Myocyte (in vitro differentiated cells): Measurements from ENCODE around the gene C2orf76. TPM values are rescaled to one million over a fixed set of nuclear protein-coding genes. Genes with fewer than 3 reads are reported as not detected.

Source experiments
- DNase-seq: peaks from one replicate; pipeline ENCODE4 v3.0.0-alpha.2; 2012; ENCODE audit warnings: low read depth
- total RNA-seq: library from RNA; depleted of rRNA; stranded (reverse); fragments of >200 nt; gene quantifications from 2 replicates; pipeline ENCODE4 v1.2.3, GENCODE V29; 2014

Gene C2orf76
- total RNA-seq, 1 donor from 2014 or later: 10.9 TPM

DNA sequence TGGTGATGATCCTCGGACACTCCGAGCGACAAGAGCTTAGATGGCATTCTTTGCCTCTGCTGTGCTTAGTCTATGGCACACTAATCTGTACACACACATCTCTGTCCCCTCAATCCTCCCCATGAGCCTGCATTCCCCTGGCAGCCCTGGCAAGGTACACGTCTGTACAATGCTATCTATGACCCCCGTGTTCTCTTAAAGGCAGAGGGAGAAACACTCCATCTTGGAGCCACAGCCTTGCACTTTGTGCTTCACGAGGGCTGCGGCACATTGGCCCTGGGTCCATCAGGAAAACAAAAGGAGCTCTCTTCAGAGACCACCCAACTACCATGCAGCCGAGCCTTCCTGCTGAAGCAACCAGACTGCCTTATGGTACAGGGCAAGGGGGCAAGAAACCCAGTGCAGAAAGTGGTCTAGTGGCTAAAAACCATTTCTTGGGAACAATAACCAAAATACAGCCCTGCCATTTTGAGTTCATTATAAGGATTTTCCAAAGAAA lies 100.5 kb downstream of the C2orf76 start:
- DNase-seq: no peak

DNA sequence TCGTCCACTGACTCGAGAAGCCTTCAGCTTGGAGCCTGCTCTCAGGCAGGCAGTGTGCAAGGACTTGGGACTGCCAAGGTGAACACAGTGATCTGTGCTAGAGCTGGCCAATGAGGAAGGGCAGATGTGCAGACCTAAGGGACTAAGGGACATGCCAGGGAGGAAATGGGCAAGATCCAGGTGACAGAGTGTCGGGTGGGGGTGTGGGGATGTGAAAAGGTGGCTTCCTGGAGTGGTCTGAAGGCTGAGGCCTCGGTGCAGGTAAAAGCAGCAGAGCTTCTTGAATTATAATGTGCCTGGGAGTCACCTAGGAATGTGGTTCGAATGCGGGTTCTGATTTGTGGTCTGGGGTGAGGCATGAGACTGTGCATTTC lies 101.0 kb downstream of the C2orf76 start:
- DNase-seq: no peak

DNA sequence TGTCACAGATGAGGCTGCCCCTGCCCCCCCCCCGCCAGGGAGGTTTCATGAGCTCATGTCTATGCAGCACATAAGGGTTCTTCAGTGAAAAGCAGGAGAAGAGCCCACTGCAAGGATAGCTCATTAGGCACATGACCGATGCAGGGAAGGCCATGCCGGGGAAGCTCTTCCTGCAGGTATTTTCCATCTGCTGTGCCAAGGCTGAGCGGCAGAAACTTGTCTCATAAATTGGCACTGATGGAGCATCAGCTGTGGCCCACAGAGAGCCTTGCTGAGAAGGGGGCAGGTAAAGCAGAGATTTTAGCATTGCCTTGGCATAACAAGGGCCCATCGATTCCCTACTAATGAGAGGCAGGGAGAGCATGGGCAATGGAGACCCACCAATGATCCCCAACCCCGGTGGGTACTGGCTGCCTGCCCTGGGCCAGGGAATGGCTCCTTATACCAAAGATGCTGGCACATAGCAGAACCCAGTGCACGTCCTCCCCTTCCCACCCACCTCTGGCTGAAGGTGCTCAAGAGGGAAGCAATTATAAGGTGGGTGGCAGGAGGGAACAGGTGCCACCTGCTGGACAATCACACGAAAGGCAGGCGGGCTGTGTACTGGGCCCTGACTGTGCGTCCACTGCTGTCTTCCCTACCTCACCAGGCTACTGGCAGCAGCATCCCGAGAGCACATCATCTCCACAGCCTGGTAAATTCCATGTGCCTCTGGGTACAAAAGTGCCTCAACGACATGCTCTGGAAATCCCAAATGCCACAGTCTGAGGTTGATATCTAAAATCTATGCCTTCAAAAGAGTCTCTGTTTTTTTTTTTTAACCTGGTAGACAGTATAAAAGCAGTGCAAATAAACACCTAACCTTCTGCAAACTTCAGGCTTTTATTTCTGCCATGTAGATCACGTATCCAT lies 101.6 kb downstream of the C2orf76 start:
- DNase-seq: peak; percentile 48

DNA sequence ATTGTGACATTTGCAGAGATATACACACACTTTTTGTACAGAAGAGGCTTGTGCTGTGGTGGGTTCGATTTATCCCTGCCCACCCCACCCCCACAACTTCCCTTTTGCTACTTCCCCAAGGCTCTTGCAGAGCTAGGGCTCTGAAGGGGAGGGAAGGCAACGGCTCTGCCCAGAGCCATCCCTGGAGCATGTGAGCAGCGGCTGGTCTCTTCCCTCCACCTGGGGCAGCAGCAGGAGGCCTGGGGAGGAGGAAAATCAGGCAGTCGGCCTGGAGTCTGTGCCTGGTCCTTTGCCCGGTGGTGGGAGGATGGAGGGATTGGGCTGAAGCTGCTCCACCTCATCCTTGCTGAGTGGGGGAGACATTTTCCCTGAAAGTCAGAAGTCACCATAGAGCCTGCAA lies 103.0 kb downstream of the C2orf76 start:
- DNase-seq: no peak

DNA sequence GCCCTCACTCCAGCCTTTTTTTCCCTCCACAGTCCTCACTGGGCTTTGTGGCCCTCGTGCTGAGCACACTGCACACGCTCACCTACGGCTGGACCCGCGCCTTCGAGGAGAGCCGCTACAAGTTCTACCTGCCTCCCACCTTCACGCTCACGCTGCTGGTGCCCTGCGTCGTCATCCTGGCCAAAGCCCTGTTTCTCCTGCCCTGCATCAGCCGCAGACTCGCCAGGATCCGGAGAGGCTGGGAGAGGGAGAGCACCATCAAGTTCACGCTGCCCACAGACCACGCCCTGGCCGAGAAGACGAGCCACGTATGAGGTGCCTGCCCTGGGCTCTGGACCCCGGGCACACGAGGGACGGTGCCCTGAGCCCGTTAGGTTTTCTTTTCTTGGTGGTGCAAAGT lies 103.6 kb downstream of the C2orf76 start:
- DNase-seq: no peak

DNA sequence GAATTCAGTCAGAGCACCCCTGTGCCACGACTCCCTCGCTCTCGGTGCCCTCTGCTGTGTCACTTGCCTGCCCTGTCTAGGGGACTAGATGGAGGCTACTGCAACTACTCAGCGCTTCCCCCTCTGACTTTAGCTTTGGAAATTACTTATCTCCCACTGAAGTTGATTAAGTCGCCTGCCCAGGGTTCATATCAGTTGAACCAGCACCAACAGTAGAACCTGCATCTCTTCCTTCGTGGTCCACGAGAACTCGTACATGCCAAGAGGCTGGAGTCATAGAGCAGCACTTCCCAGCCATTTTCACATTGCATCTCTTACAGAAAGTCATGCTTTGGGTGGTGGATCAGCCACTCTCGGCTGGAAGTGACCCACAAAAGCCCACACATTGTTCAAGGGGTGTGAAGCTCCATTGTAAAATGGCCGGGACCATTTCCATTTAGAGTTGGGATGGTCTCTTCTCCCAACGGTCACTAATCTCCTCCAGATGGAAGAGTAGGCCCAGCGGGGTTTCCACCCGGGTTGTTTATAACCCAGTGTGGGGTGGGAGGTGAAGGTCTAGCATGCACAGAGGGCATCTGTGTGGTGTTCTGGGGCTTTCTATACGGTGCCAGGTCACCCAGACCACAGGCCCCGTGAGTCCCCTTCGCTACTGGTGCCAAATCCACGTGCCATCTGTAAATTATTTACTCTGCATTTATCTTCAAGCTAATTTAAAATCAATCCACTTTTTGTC lies 105.0 kb downstream of the C2orf76 start:
- DNase-seq: no peak

DNA sequence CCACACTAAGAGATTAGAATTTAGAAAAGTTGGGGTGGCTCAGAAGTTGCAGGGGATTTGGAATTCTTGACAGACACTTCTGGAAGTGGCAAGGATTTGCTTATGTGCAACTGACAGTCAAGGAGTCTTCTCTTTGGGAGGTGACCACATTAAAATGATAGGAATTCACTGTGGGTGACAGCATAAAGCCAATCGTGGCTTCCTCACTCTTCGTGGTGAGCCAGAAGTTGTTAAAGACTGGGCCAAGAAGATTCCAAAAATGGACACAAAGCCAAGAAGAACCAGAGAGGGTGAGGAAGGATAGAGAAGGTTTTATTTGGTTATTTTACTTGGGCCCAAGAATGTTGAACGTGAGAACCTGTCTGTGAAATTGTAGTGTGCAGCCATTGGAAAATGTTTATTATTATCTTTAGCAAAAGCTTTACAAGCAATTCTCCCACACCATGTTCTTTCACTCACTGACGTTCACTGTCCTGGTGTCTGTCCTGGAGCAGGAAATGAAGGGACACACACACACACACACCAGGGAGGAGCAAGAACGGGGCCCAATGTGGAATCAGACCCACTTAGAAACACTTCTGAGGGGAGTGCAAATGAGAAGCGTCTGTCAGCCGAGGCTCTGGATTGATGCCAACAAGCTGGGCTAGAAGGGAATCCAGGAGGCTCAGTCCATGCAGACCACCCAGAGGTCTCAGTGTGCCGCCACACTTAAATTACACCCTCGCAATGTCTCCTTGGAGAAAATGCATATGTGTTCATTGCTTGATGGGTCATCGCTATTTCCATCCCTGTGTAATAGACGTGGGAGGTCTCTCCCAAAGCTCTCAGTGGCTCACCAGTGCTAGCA lies 105.8 kb downstream of the C2orf76 start:
- DNase-seq: peak; percentile 78

DNA sequence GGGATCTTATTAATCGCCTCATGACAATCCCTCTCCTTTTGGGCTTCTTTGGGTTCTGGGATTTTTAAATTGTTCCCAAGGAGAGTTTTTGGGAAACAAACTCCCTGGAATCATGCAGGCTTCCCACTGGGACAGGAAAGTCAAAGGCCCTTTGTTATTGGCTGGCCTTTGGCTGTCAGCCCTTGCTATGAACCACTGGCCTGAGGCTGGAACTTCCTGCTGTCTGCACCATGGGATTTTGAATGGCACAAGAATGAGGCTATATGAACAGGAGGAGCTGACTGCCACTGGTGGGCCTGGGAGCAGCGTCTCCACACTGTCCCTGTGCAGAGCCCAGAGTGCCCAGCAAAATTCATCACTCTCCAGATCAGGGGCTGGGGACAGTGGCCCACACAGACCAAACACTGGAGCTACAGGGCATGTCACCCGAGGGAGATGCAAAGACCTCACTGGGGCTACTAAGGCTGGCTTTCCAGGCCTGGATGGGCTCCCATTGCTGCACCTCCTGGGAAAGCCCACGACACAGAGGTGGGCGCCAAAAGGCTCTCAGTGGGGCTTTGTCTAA lies 107.3 kb downstream of the C2orf76 start:
- DNase-seq: no peak

DNA sequence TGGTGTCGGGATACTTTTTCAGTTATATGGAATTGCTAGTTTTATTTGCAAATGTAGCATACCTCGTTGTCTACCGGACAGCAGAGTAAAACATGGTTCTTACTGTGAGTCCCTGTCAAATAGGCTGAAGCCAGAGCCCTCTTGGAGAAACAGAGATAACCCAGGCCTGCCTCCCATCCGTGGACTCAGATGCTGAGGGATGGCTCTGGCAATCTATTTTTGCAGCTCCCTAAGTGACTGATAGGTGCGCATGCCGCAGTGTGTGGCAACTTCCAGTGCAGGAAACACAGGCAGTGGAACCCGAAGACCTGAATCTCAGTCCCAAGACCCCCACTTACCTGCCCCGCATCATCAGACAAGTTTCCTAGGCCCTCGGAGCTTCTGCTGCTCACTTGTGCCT lies 109.4 kb downstream of the C2orf76 start:
- no peak for DNase-seq

DNA sequence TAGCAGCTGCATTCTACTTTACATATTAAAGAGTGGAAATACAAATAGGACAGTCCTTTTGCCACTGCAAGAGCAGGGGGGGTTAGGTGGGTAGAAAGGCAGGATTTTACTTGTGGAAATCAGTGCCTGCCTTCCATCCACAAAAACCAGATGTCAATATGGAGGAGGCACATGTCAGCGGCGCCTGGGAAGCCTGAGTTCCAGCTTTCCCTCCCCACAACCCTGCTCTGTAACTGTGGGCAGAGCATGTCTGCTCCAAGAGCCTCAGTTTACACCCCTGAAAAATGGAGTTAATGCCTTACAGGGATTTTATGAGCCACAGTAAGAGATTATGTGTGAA lies 110.1 kb downstream of the C2orf76 start:
- DNase-seq: no peak

DNA sequence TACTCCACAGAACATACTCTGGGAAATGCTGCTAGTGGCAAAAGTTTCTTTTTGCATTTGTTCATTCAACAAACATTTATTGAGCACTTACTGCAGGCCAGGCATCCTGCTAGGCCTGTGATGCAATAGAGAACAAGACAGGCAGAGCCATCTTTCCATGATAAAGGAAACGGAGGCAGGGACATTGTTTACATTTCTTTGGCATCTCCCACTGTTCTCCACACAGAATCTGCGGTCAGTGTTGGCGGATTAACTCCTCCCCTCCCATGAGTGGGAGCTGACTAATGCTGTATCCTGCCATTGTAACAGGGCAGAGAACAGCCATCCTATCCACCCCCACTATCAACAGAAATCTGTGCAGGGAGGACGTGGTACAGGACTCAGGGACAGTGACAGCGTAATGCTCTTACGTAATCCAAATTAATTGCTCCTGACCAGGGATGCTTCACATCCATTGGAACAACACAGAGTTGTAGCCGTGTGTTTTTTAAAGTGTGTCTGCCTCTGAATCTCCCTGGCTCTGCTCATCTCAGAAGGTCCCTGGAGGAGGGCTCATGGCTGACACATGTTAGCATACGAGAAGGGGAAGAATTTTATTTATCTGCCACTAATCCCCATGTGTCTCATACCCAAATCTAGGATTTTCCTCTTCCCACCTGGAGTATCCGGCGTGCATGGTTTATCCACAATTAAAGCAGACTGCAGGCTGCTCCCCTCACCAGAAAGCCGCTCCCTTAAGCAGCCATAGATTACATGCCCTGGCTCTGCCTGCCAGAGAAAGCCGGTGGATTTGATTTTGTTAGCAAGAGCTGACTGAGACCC lies 110.7 kb downstream of the C2orf76 start:
- peak; percentile 73 for DNase-seq

DNA sequence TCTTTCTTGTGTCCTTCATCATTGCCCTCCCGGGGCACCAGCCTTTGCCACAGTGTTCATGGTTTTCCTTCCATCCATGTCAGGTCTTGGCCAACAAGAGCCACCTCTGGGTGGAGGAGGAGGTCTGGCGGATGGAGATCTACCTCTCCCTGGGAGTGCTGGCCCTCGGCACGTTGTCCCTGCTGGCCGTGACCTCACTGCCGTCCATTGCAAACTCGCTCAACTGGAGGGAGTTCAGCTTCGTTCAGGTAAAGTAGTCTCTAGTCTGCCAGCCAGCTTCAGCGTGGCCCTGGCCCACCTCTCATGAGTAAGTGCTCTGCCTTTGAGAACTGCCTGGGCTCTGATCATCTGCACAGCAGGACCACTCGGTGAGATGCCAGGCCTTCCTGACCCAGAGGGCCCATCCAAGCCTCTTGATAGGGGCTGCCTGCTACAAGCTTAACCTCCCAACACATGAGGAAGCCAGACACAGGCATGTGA lies 112.0 kb downstream of the C2orf76 start:
- no peak for DNase-seq

DNA sequence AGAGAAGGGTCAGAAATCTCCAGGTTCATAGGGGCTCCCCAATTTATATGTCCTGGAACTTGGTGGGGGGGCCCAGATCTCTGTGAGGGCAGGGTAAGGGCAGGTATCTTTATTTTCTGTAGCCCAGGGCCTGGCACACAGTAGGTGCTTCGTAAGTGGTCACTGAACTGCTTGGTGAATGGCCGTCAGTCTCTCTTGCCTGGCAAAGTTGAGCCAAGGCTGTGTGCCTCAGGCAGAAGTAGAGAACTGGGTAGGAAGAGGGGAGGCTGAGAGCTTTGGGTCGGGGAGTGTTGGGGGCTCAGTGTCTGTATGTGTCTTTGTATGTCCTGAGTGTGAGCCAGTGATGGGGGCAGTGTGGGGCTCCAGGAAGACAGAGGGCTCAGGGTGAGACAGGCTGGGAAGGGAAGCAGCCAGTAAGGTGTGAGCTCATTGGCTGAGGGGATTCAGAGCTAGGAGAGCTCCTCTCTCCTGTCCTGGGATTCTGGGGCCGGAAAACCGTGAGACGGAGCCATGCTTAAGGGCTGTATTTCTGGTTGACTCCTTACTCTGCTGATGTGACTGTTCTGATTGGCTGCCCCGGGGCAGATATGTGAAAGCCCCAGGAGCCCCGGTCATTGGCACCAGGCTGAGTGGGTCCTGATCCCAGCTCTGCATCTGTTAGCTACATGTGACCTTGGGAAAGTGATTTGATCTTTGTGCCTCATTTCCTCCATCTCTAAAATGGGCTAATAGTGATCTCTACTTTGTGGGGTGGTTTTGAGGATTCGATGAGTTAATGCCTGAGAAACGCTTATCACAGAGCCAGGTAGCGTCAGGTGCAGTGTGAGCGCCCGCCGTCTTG lies 112.7 kb downstream of the C2orf76 start:
- DNase-seq: no peak

DNA sequence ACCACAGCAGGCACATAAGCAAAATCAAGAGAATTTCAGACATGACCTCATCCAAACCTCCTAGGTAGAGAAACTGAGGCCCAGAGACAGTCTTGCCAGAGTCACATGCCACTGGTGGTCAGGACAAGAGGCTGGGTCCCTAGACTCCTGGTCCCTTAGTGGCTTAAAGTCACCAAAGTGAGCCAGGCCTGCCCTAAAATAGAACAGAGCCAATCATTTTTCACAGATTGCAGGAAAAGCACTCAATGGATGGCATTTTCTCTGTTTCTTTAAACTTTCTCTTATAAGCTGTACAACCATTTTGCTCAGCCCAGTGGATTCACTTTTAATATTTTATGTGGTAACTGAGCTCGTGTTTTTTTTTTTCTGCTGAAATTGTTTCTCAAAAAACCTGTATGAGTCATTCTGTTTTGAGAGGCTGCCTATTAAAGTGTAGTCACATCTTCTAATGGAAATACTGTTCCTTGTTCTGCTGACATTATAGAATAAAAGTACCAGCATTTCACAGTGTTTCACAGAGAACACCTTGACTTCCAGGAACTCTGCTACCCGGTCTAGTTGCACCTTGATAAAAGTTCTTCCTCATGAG lies 113.4 kb downstream of the C2orf76 start:
- DNase-seq: peak; percentile 37

Other genes with a start within 250 kb of the C2orf76 start
- gene C1QL2, start 208.1 kb downstream of the C2orf76 start, total RNA-seq: 0.27 and 0.68 TPM in 2 replicates
- gene STEAP3, start 143.0 kb downstream of the C2orf76 start, total RNA-seq: 60.7 and 75.7 TPM in 2 replicates
- gene DBI, start 143 bp upstream of the C2orf76 start, total RNA-seq: 172 and 293 TPM in 2 replicates
- gene TMEM37, start 65.0 kb upstream of the C2orf76 start, total RNA-seq: not detected in 2 replicates
- gene SCTR, start 157.6 kb upstream of the C2orf76 start, total RNA-seq: not detected in 2 replicates
- gene CFAP221, start 177.6 kb upstream of the C2orf76 start, total RNA-seq: not detected in 2 replicates